HG03342 (cell line): ENCODE measurements around the gene CHRM5.
"Not testable (repeated sequence)": the region's sequence is repeated elsewhere in the genome, so short reads cannot be mapped to it uniquely, and the experiment has no call there.

Source experiments
- ATAC-seq: cut with Tn5 transposase; IDR thresholded peaks from one replicate; pipeline ENCODE4 v1.9.1; 2021; ENCODE audit warnings: mild to moderate bottlenecking, moderate library complexity; ENCODE audit not compliant: unreplicated experiment

The CHRM5 gene

GRCh38 chr15:33985751-33986150 is 17.5 kb downstream of the CHRM5 start:
- no peak for ATAC-seq

GRCh38 chr15:33987444-33987843 is 19.1 kb downstream of the CHRM5 start:
- no peak for ATAC-seq

- ATAC-seq: no peak
Measured at GRCh38 chr15:33988384-33988783, 20.1 kb downstream of the CHRM5 start.

- ATAC-seq: no peak
Measured at GRCh38 chr15:33994005-33994615, 25.8 kb downstream of the CHRM5 start.

GRCh38 chr15:33995666-33996065 is 27.4 kb downstream of the CHRM5 start:
- ATAC-seq: not testable (repeated sequence)

GRCh38 chr15:34001536-34001935 is 33.2 kb downstream of the CHRM5 start:
- no peak for ATAC-seq

- no peak for ATAC-seq
Measured at GRCh38 chr15:34006381-34006780, 38.1 kb downstream of the CHRM5 start.

GRCh38 chr15:34009656-34010055 is 41.4 kb downstream of the CHRM5 start:
- ATAC-seq: no peak

GRCh38 chr15:34010921-34011320 is 42.6 kb downstream of the CHRM5 start:
- ATAC-seq: no peak

GRCh38 chr15:34011481-34011880 is 43.2 kb downstream of the CHRM5 start:
- no peak for ATAC-seq

- ATAC-seq: no peak
Measured at GRCh38 chr15:34012461-34013028, 44.2 kb downstream of the CHRM5 start.

- no peak for ATAC-seq
Measured at GRCh38 chr15:34013746-34014145, 45.4 kb downstream of the CHRM5 start.

- ATAC-seq: no peak
Measured at GRCh38 chr15:34014556-34014955, 46.3 kb downstream of the CHRM5 start.

GRCh38 chr15:34018021-34018645 is 49.8 kb downstream of the CHRM5 start:
- ATAC-seq: no peak

- not testable (repeated sequence) for ATAC-seq
Measured at GRCh38 chr15:34018738-34019137, 50.4 kb downstream of the CHRM5 start.

GRCh38 chr15:34019369-34019990 is 51.2 kb downstream of the CHRM5 start:
- no peak for ATAC-seq

- ATAC-seq: no peak
Measured at GRCh38 chr15:34023907-34024306, 55.6 kb downstream of the CHRM5 start.

- ATAC-seq: no peak
Measured at GRCh38 chr15:34025252-34025651, 57.0 kb downstream of the CHRM5 start.

- no peak for ATAC-seq
Measured at GRCh38 chr15:34027606-34028005, 59.3 kb downstream of the CHRM5 start.

GRCh38 chr15:34031987-34032760 is 63.9 kb downstream of the CHRM5 start:
- no peak for ATAC-seq
